Measurements from ENCODE around the gene FBXL16. TPM values are rescaled to one million over a fixed set of nuclear protein-coding genes. Genes with fewer than 3 reads are reported as not detected.
A peak's percentile ranks its signal among the peaks of the same experiment; 100 is the strongest.

The FBXL16 gene
- total RNA-seq, 1 experiment from 2014 or later = 40.5 TPM

DNA sequence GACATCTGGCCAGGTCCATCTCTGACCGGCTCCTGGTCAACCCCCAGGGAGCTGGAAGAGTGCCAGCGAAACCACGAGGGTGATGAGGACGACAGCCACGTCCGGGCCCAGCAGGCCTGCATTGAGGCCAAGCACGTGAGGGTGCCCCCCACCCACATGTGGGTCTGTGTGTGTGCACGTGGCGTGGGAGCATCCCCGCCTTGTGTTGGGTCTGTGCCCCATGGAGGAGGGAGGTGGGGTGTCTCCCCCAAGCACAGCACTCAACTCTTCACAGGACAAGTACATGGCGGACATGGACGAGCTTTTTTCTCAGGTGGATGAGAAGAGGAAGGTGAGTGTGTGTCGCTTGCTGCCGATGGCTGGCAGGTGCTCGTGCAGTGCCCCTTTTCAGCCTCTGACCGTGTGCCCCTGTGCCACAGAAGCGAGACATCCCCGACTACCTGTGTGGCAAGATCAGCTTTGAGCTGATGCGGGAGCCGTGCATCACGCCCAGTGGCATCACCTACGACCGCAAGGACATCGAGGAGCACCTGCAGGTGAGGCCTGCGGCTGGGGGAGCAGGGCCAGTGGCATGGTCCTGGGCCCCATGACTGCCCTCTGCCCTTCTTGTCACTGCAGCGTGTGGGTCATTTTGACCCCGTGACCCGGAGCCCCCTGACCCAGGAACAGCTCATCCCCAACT, 23.7 kb downstream of the FBXL16 start:
- BruUV-seq (replicated peaks) = TSS peak; percentile 76
- Mint-ChIP-seq H3K36me3 (ENCODE audit: insufficient read depth, unreplicated experiment) (peaks cover 59% of the 10 kb centered on the region), H3K4me1 (ENCODE audit: insufficient read depth, unreplicated experiment) (peaks cover 6% of the 10 kb centered on the region), H3K27me3 (ENCODE audit: insufficient read depth, unreplicated experiment) (no peaks in the 10 kb centered on the region), H3K27ac (ENCODE audit: low read depth, unreplicated experiment) (peak overlapping the region; percentile 57), H3K4me3 (ENCODE audit: unreplicated experiment) (peak overlapping the region; percentile 76), H3K9me3 (ENCODE audit: unreplicated experiment) (no peaks in the 10 kb centered on the region)
- DNase-seq (ENCODE audit: unreplicated experiment) = peak; percentile 42
- POLR2A ChIA-PET = interaction anchor here (0.6 to 3.9 kb wide), 18 partner anchors 8 to 155 kb away, joined by 3 to 32 read pairs (median 7); partner anchors contain the start of genes ANTKMT, CAPN15, CCDC78 and FBXL16
- intact Hi-C loops (cut with micrococcal nuclease) = no loop called here
- CTCF ChIA-PET = interaction anchor here (1.0 to 1.8 kb wide), 3 partner anchors 14 to 31 kb away, joined by 4 to 9 read pairs (median 5); partner anchors contain the start of gene RHOT2
- TF ChIP-seq, protein P1, sequence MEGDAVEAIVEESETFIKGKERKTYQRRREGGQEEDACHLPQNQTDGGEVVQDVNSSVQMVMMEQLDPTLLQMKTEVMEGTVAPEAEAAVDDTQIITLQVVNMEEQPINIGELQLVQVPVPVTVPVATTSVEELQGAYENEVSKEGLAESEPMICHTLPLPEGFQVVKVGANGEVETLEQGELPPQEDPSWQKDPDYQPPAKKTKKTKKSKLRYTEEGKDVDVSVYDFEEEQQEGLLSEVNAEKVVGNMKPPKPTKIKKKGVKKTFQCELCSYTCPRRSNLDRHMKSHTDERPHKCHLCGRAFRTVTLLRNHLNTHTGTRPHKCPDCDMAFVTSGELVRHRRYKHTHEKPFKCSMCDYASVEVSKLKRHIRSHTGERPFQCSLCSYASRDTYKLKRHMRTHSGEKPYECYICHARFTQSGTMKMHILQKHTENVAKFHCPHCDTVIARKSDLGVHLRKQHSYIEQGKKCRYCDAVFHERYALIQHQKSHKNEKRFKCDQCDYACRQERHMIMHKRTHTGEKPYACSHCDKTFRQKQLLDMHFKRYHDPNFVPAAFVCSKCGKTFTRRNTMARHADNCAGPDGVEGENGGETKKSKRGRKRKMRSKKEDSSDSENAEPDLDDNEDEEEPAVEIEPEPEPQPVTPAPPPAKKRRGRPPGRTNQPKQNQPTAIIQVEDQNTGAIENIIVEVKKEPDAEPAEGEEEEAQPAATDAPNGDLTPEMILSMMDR (IDR thresholded peaks at IDR 0.05; ENCODE audit: unreplicated experiment) = no peak

DNA sequence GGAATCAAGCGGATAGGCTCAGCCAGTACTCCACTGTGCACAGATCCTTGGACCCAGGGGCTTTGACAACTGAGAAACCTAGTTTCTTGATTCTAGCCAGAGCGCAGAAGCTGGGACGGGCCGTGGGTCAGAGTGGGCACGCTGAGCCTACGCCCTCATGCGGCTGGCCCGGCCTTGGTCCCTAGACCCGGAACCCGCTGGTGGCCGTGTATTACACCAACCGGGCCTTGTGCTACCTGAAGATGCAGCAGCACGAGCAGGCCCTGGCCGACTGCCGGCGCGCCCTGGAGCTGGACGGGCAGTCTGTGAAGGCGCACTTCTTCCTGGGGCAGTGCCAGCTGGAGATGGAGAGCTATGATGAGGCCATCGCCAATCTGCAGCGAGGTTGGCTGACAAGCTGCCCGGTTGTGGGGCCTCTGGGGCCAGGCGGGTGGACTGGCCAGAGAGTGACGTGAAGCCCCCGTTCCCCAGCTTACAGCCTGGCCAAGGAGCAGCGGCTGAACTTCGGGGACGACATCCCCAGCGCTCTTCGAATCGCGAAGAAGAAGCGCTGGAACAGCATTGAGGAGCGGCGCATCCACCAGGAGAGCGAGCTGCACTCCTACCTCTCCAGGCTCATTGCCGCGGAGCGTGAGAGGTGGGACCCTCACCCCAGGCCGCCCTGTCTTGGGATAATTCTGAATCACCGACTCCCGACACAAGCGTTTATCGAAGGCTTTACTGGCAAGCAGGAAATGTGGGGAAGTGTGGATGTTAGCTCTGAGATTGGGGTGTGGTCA, 24.4 kb downstream of the FBXL16 start:
- H3K4me3 Mint-ChIP-seq (ENCODE audit: unreplicated experiment) = peak overlapping the region; percentile 76
- no peaks in the 10 kb centered on the region for H3K9me3 Mint-ChIP-seq (ENCODE audit: unreplicated experiment)
- H3K4me1 Mint-ChIP-seq (ENCODE audit: insufficient read depth, unreplicated experiment) = peaks cover 6% of the 10 kb centered on the region
- no TSS peak for BruUV-seq (replicated peaks)
- DNase-seq (ENCODE audit: unreplicated experiment) = peak; percentile 61
- peaks cover 53% of the 10 kb centered on the region for H3K36me3 Mint-ChIP-seq (ENCODE audit: insufficient read depth, unreplicated experiment)
- no peaks in the 10 kb centered on the region for H3K27me3 Mint-ChIP-seq (ENCODE audit: insufficient read depth, unreplicated experiment)
- H3K27ac Mint-ChIP-seq (ENCODE audit: low read depth, unreplicated experiment) = peak overlapping the region; percentile 57
- TF ChIP-seq, protein P1 (IDR thresholded peaks at IDR 0.05; ENCODE audit: unreplicated experiment) = no peak
- ChIA-PET POLR2A (interaction anchor here (0.6 to 3.9 kb wide), 20 partner anchors 9 to 154 kb away, joined by 3 to 32 read pairs (median 6); partner anchors contain the start of genes ANTKMT, CAPN15, CCDC78 and FBXL16), CTCF (interaction anchor here (0.6 to 1.8 kb wide), 4 partner anchors 13 to 103 kb away, joined by 3 to 9 read pairs (median 4); partner anchors contain the start of gene RHOT2)
- intact Hi-C loops (cut with micrococcal nuclease) = no loop called here

DNA sequence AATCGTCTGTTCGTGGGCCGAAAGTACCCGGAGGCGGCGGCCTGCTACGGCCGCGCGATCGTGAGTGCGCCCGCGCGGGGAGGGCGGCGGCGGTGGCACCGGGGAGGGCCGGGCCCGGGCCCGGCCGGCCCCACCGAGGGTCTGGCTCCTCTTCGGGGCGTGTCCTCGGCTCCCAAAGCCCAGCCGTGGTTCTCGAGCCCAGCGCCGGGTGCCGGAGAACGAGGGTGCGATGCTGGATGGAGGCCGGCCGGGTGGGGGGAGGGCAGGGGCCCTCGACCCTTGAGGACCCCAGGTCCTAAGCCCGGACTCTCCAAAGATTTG, 25.0 kb downstream of the FBXL16 start:
- no TSS peak for BruUV-seq (replicated peaks)
- DNase-seq (ENCODE audit: unreplicated experiment) = no peak
- intact Hi-C loops (cut with micrococcal nuclease) = no loop called here
- Mint-ChIP-seq H3K9me3 (ENCODE audit: unreplicated experiment) (no peaks in the 10 kb centered on the region), H3K4me1 (ENCODE audit: insufficient read depth, unreplicated experiment) (no peaks in the 10 kb centered on the region), H3K27me3 (ENCODE audit: insufficient read depth, unreplicated experiment) (no peaks in the 10 kb centered on the region), H3K4me3 (ENCODE audit: unreplicated experiment) (peak overlapping the region; percentile 76), H3K36me3 (ENCODE audit: insufficient read depth, unreplicated experiment) (peaks cover 56% of the 10 kb centered on the region), H3K27ac (ENCODE audit: low read depth, unreplicated experiment) (no peak overlapping the region)
- CTCF ChIA-PET = interaction anchor here (0.6 to 1.8 kb wide), 3 partner anchors 13 to 257 kb away, joined by 3 to 9 read pairs (median 4); partner anchors contain the start of gene RHOT2
- TF ChIP-seq, protein P1 (IDR thresholded peaks at IDR 0.05; ENCODE audit: unreplicated experiment) = no peak
- POLR2A ChIA-PET = interaction anchor here (0.7 to 3.9 kb wide), 19 partner anchors 9 to 747 kb away, joined by 3 to 32 read pairs (median 6); partner anchors contain the start of genes ANTKMT, CAPN15, CCDC78 and FBXL16
